ENCODE data around the gene INPP5E. TPM values are rescaled to one million over a fixed set of nuclear protein-coding genes. Genes with fewer than 3 reads are reported as not detected.
"Not testable (repeated sequence)": the region's sequence is repeated elsewhere in the genome, so short reads cannot be mapped to it uniquely, and the experiment has no call there.

Gene INPP5E
- total and polyA plus RNA-seq, 4 experiments from 2014 or later, result 2.0 to 31.2 (median 17.1) TPM

DNA sequence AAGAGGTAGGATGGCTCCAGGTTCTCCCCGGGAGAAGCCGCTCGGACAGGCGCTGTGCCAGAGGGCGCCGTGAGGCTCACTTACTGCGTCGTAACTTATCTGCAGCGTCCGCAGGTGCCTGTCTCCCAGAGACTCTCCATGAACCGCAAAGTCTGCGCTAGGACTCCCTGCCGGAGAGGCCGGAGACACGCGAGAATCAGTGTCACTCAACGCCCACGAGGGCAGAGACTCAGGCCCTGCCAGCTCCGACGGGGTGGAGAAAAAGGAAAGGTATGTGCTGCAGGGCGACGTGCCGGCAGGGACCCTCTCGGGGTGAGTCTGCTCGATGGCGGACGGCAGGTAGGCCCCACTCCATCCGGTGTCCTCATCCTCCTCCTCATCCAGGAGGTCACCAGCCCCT, 32.6 kb downstream of the INPP5E start:
- H3K9me3 Mint-ChIP-seq; H3K27me3 Mint-ChIP-seq; H3K9me3 ChIP-seq (ENCODE audit: control insufficient read depth in 1 of 2, low read length in 2 of 2); H3K27ac ChIP-seq (ENCODE audit: low read depth, low read length); H3K27me3 ChIP-seq (ENCODE audit: insufficient read depth, low read length); DNase-seq; H3K4me3 ChIP-seq (ENCODE audit: low read length in 2 of 2); CTCF ChIA-PET (ENCODE audit: partially characterized antibody): not testable (repeated sequence)
- POLR2A ChIA-PET (ENCODE audit: partially characterized antibody), result interaction anchor here (1.4 to 1.5 kb wide), 2 partner anchors 31 to 44 kb away, joined by 4 read pairs; partner anchors contain the start of gene DNLZ
- H3K4me3 Mint-ChIP-seq, result peak overlapping the region in 1 of 8 donors; percentile 46
- Histone ChIP-seq H3K36me3 (ENCODE audit: insufficient read depth, low read length) (peaks cover 18% of the 10 kb centered on the region), H3K4me1 (ENCODE audit: insufficient read depth, low read length) (peaks cover 67% of the 10 kb centered on the region)
- peak overlapping the region in 2 of 7 donors; percentile 52 to 63 for H3K27ac Mint-ChIP-seq
- peaks cover 18 to 43% of the 10 kb centered on the region in 2 donors for H3K36me3 Mint-ChIP-seq
- intact Hi-C loops (cut with micrococcal nuclease), result loop anchor here (10.0 kb wide), 1 partner anchor 138 kb away; the partner anchor contains the start of gene NOTCH1
- H3K4me1 Mint-ChIP-seq, result peaks cover 43 to 80% (median 63%) of the 10 kb centered on the region in 4 donors

DNA sequence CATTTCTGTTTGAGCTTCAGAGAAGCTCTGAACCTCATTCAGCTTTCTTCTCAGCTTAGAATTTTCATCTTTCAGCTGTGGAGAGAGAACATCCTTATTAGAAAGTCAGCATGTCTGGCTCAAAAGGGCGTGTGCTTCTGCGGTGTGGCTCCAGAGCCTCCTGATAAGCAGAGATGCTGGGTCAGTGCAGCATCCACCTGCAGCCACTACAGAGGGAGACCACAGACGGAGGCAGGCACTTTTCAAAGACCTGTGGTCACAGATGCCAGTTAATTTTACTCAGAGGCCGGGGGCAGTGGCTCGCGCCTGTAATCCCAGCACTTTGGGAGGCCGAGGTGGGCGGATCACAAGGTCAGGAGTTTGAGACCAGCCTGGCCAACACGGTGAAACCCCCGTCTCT, 33.7 kb downstream of the INPP5E start:
- H3K9me3 Mint-ChIP-seq; H3K27me3 Mint-ChIP-seq; DNase-seq; H3K9me3 ChIP-seq (ENCODE audit: control insufficient read depth in 1 of 2, low read length in 2 of 2); H3K4me3 ChIP-seq (ENCODE audit: low read length in 2 of 2); H3K27me3 ChIP-seq (ENCODE audit: insufficient read depth, low read length): not testable (repeated sequence)
- H3K4me1 ChIP-seq (ENCODE audit: insufficient read depth, low read length), result peaks cover 55% of the 10 kb centered on the region
- CTCF ChIA-PET (ENCODE audit: partially characterized antibody), result interaction anchor here (1.4 kb wide), 1 partner anchor 42 kb away, joined by 3 read pairs; the partner anchor contains the start of gene DNLZ
- Mint-ChIP-seq H3K27ac (peak overlapping the region in 5 of 7 donors; percentile 27 to 90 (median 56)), H3K36me3 (peaks cover 18 to 34% of the 10 kb centered on the region in 2 donors), H3K4me1 (peaks cover 34 to 78% (median 52%) of the 10 kb centered on the region in 4 donors), H3K4me3 (peak overlapping the region in 3 of 8 donors; percentile 15 to 95 (median 44))
- intact Hi-C loops (cut with micrococcal nuclease), result loop anchor here (10.0 kb wide), 1 partner anchor 139 kb away; the partner anchor contains the start of gene NOTCH1
- H3K36me3 ChIP-seq (ENCODE audit: insufficient read depth, low read length), result peaks cover 18% of the 10 kb centered on the region
- POLR2A ChIA-PET (ENCODE audit: partially characterized antibody), result interaction anchor here (1.5 kb wide), 1 partner anchor 33 kb away, joined by 4 read pairs; no protein-coding TSS in a partner anchor
- peak overlapping the region; percentile 70 for H3K27ac ChIP-seq (ENCODE audit: low read depth, low read length)

DNA sequence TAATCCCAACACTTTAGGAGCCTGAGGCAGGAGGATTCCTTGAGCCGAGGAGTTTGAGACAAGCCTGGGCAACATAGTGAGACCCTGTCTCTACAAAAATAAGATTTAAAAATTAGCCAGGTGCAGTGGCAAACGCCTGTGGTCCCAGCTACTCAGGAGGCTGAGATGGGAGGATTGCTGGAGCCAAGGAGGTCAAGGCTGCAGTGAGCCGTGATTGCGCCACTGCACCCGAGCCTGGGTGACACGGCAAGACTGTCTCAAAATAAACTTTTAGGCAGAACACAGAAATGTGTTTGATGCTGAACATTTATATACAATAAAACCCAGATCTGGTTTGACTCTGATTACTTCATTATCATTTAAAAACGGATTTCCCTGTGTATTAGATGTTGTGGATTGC, 34.2 kb downstream of the INPP5E start:
- intact Hi-C loops (cut with micrococcal nuclease), result loop anchor here (10.0 kb wide), 1 partner anchor 139 kb away; the partner anchor contains the start of gene NOTCH1
- DNase-seq, result no peak
- H3K36me3 ChIP-seq (ENCODE audit: insufficient read depth, low read length), result peaks cover 18% of the 10 kb centered on the region
- no peaks in the 10 kb centered on the region for H3K9me3 ChIP-seq (ENCODE audit: control insufficient read depth in 1 of 2, low read length in 2 of 2)
- H3K4me1 ChIP-seq (ENCODE audit: insufficient read depth, low read length), result peaks cover 57% of the 10 kb centered on the region
- Mint-ChIP-seq H3K27ac (peak overlapping the region in 5 of 7 donors; percentile 6 to 97 (median 93)), H3K36me3 (peaks cover 18 to 32% of the 10 kb centered on the region in 2 donors), H3K4me1 (peaks cover 34 to 74% (median 55%) of the 10 kb centered on the region in 4 donors), H3K4me3 (peak overlapping the region in 4 of 8 donors; percentile 15 to 95 (median 63)), H3K27me3 (no peaks in the 10 kb centered on the region), H3K9me3 (no peaks in the 10 kb centered on the region)
- CTCF ChIA-PET (ENCODE audit: partially characterized antibody), result interaction anchor here (1.4 kb wide), 1 partner anchor 42 kb away, joined by 3 read pairs; the partner anchor contains the start of gene DNLZ
- no peak overlapping the region for H3K4me3 ChIP-seq (ENCODE audit: low read length in 2 of 2)
- H3K27me3 ChIP-seq (ENCODE audit: insufficient read depth, low read length), result no peaks in the 10 kb centered on the region
- POLR2A ChIA-PET (ENCODE audit: partially characterized antibody), result no interaction called here
- peak overlapping the region; percentile 70 for H3K27ac ChIP-seq (ENCODE audit: low read depth, low read length)

DNA sequence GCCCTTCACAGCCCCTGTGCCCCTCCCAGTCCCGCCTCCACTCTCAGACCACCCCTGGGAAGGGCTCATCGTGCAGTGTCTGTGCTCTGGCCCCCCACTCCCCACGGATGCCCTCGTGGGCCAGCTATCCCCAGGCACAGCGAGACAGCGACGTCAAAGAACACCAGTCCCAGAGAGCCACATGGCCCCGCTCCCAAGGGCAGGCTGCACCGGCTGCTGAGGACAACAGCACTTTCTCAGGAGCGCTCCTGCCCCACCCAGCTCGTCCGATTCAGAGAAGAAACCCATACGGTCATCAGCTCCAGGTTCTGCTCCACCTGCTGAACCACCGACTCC, 34.9 kb downstream of the INPP5E start:
- intact Hi-C loops (cut with micrococcal nuclease), result loop anchor here (5.0 to 10.0 kb wide), 2 partner anchors 137 to 140 kb away; partner anchors contain the start of gene NOTCH1
- peak overlapping the region; percentile 87 to 97 (median 93) for H3K27ac Mint-ChIP-seq
- H3K9me3 Mint-ChIP-seq, result no peaks in the 10 kb centered on the region
- H3K4me1 Mint-ChIP-seq, result peaks cover 32 to 67% (median 54%) of the 10 kb centered on the region in 4 donors
- H3K27me3 Mint-ChIP-seq, result no peaks in the 10 kb centered on the region
- Histone ChIP-seq H3K27me3 (ENCODE audit: insufficient read depth, low read length) (no peaks in the 10 kb centered on the region), H3K27ac (ENCODE audit: low read depth, low read length) (peak overlapping the region; percentile 70), H3K9me3 (ENCODE audit: control insufficient read depth in 1 of 2, low read length in 2 of 2) (no peaks in the 10 kb centered on the region), H3K4me3 (ENCODE audit: low read length in 2 of 2) (peak overlapping the region in 1 of 2 donors; percentile 49), H3K4me1 (ENCODE audit: insufficient read depth, low read length) (peaks cover 60% of the 10 kb centered on the region), H3K36me3 (ENCODE audit: insufficient read depth, low read length) (peaks cover 18% of the 10 kb centered on the region)
- CTCF ChIA-PET (ENCODE audit: partially characterized antibody), result interaction anchor here (1.4 kb wide), 1 partner anchor 41 kb away, joined by 3 read pairs; the partner anchor contains the start of gene DNLZ
- H3K4me3 Mint-ChIP-seq, result peak overlapping the region; percentile 69 to 95 (median 80)
- POLR2A ChIA-PET (ENCODE audit: partially characterized antibody), result interaction anchor here (1.5 to 2.3 kb wide), 3 partner anchors 9 to 323 kb away, joined by 5 to 22 read pairs (median 6); partner anchors contain the start of gene DNLZ
- peaks cover 18 to 29% of the 10 kb centered on the region in 2 donors for H3K36me3 Mint-ChIP-seq
- DNase-seq, result no peak

DNA sequence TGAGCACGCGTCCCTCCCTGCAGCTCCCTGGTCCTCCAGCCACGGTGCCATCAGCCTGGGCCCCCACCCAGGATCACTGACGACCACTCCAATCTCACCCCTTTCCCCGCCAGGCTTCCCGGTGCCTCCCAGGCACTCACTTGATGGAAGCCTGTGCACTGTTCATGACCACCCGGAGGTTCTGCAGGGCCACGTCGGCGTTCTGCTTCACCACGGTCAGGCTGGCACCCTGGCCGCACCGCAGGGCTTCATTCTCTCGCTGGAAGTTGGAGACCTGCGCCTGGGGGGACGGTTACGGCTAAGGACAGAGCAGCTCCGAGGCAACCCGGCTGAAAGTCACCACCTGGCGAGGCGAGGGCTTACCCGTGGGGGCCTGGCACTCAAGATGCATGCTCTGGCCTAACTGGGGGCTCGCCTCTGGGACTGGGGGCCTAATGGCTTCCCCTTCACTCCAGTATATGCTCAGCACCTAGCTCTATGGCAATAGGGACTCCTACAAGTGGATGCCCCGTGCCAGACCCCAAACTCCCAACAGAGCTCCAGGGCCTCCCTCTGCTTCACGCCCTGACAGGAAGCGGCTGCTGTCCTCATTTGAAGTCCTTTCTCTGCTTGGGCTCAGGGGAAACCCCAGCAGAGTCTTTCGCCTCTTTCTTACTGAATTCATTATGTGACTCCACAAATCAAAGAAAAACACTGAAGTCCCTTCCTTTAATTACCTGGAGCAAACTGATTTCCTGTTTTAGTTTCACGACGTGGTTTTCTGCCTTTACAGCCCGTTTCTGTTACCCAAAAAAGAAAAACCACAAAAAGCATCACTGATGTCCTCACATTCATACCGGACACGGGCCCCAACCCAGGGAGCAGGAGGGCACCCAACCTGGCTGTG, 35.5 kb downstream of the INPP5E start:
- Mint-ChIP-seq H3K4me3 (peak overlapping the region; percentile 69 to 95 (median 80)), H3K9me3 (no peaks in the 10 kb centered on the region), H3K36me3 (peaks cover 18 to 29% of the 10 kb centered on the region in 2 donors), H3K27me3 (no peaks in the 10 kb centered on the region), H3K4me1 (peaks cover 31 to 65% (median 52%) of the 10 kb centered on the region in 4 donors), H3K27ac (peak overlapping the region; percentile 89 to 97 (median 93))
- ChIA-PET CTCF (ENCODE audit: partially characterized antibody) (interaction anchor here (1.1 to 3.9 kb wide), 4 partner anchors 7 to 295 kb away, joined by 3 to 20 read pairs (median 4); partner anchors contain the start of gene DNLZ), POLR2A (ENCODE audit: partially characterized antibody) (interaction anchor here (0.8 to 2.3 kb wide), 7 partner anchors 10 to 324 kb away, joined by 3 to 22 read pairs (median 3); partner anchors contain the start of genes DNLZ and INPP5E)
- Histone ChIP-seq H3K4me1 (ENCODE audit: insufficient read depth, low read length) (peaks cover 58% of the 10 kb centered on the region), H3K36me3 (ENCODE audit: insufficient read depth, low read length) (peaks cover 18% of the 10 kb centered on the region), H3K27ac (ENCODE audit: low read depth, low read length) (peak overlapping the region; percentile 70), H3K9me3 (ENCODE audit: control insufficient read depth in 1 of 2, low read length in 2 of 2) (no peaks in the 10 kb centered on the region), H3K27me3 (ENCODE audit: insufficient read depth, low read length) (no peaks in the 10 kb centered on the region), H3K4me3 (ENCODE audit: low read length in 2 of 2) (peak overlapping the region in 1 of 2 donors; percentile 49)
- intact Hi-C loops (cut with micrococcal nuclease), result loop anchor here (5.0 to 10.0 kb wide), 2 partner anchors 137 to 141 kb away; partner anchors contain the start of gene NOTCH1
- DNase-seq, result peak; percentile 26 to 78 (median 34)

DNA sequence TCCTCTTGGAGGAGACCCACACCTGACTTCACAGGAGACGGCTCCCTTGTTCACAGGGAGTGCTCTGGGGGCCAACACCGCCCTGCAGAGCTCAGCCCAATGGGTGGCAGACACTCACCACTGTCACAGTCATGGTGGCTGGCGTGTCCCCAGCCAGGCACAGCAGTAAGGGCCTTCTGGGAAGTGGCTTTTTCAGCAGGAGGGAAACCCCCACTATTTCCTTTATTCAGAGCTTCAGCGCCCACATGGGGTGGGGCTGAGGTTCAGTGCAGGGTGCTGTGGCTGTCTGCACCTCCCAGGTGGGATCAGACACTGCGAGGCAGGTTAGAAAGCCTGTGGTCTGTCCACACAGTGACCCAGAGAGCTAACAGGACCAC, 36.1 kb downstream of the INPP5E start:
- H3K27ac ChIP-seq (ENCODE audit: low read depth, low read length), result peak overlapping the region; percentile 70
- H3K27me3 ChIP-seq (ENCODE audit: insufficient read depth, low read length), result no peaks in the 10 kb centered on the region
- POLR2A ChIA-PET (ENCODE audit: partially characterized antibody), result interaction anchor here (0.8 to 2.3 kb wide), 7 partner anchors 10 to 324 kb away, joined by 3 to 22 read pairs (median 3); partner anchors contain the start of genes DNLZ and INPP5E
- Mint-ChIP-seq H3K4me3 (peak overlapping the region; percentile 69 to 95 (median 80)), H3K4me1 (peaks cover 32 to 65% (median 52%) of the 10 kb centered on the region in 4 donors), H3K27ac (peak overlapping the region; percentile 89 to 97 (median 93)), H3K36me3 (peaks cover 13 to 28% of the 10 kb centered on the region in 2 donors), H3K9me3 (no peaks in the 10 kb centered on the region), H3K27me3 (no peaks in the 10 kb centered on the region)
- intact Hi-C loops (cut with micrococcal nuclease), result loop anchor here (5.0 to 10.0 kb wide), 2 partner anchors 136 to 141 kb away; partner anchors contain the start of gene NOTCH1
- peak; percentile 80 to 91 (median 81) for DNase-seq
- peak overlapping the region in 1 of 2 donors; percentile 49 for H3K4me3 ChIP-seq (ENCODE audit: low read length in 2 of 2)
- H3K36me3 ChIP-seq (ENCODE audit: insufficient read depth, low read length), result peaks cover 18% of the 10 kb centered on the region
- peaks cover 58% of the 10 kb centered on the region for H3K4me1 ChIP-seq (ENCODE audit: insufficient read depth, low read length)
- CTCF ChIA-PET (ENCODE audit: partially characterized antibody), result interaction anchor here (1.1 to 3.9 kb wide), 4 partner anchors 8 to 294 kb away, joined by 3 to 20 read pairs (median 4); partner anchors contain the start of gene DNLZ
- no peaks in the 10 kb centered on the region for H3K9me3 ChIP-seq (ENCODE audit: control insufficient read depth in 1 of 2, low read length in 2 of 2)

All from CD4-positive, alpha-beta memory T cell (primary cell).